C4-2B (cell line): ENCODE data around the gene PPP4R3B.
"Not testable (repeated sequence)": the region's sequence is repeated elsewhere in the genome, so short reads cannot be mapped to it uniquely, and the experiment has no call there.

Experiments
- H3K27ac ChIP-seq: fragments of 450-650 bp; 2 replicates; pipeline ENCODE4 v1.5.1; 2017
- CTCF ChIP-seq: fragments of 450-650 bp; conservative IDR thresholded peaks from 2 replicates; pipeline ENCODE4 v1.5.1; 2017; ENCODE audit warnings: mild to moderate bottlenecking
- ZFX ChIP-seq: fragments of 450-650 bp; IDR thresholded peaks from 2 replicates; pipeline ENCODE4 v1.6.1; 2017

Gene PPP4R3B

GRCh38 chr2:55609193-55609794 lies 8.1 kb downstream of the PPP4R3B start:
- TF ChIP-seq ZFX, result no peak
- no peak for TF ChIP-seq CTCF
- no peak overlapping the region for H3K27ac ChIP-seq

GRCh38 chr2:55607717-55608116 lies 9.7 kb downstream of the PPP4R3B start:
- no peak overlapping the region for H3K27ac ChIP-seq
- no peak for TF ChIP-seq ZFX
- no peak for TF ChIP-seq CTCF

GRCh38 chr2:55604027-55604565 lies 13.3 kb downstream of the PPP4R3B start:
- H3K27ac ChIP-seq, result no peak overlapping the region
- no peak for TF ChIP-seq CTCF

GRCh38 chr2:55601849-55602248 lies 15.6 kb downstream of the PPP4R3B start:
- H3K27ac ChIP-seq, result no peak overlapping the region
- no peak for TF ChIP-seq ZFX
- no peak for TF ChIP-seq CTCF

GRCh38 chr2:55598056-55598795 lies 19.2 kb downstream of the PPP4R3B start:
- no peak overlapping the region for H3K27ac ChIP-seq
- no peak for TF ChIP-seq ZFX
- TF ChIP-seq CTCF, result no peak

GRCh38 chr2:55596795-55597194 lies 20.6 kb downstream of the PPP4R3B start:
- H3K27ac ChIP-seq, result not testable (repeated sequence)

- no peak overlapping the region for H3K27ac ChIP-seq
- TF ChIP-seq ZFX, result no peak
- TF ChIP-seq CTCF, result no peak
These were observed 21.9 kb downstream of the PPP4R3B start for GRCh38 chr2:55595536-55595935.
